AG10803 (cell line): ENCODE measurements around the gene TNFRSF18.

Source experiments
- DNase-seq: peaks from one replicate; pipeline ENCODE4 v3.0.0; 2010; ENCODE audit warnings: low read depth
- H3K4me3 ChIP-seq: 2 replicates; pipeline ENCODE4 v1.5.1; 2011; ENCODE audit warnings: mild to moderate bottlenecking, low read length, control low read depth
- CTCF ChIP-seq: conservative IDR thresholded peaks from 2 replicates; pipeline ENCODE4 v1.5.1; 2011; ENCODE audit warnings: mild to moderate bottlenecking, low read length, control low read depth, inconsistent platforms

TNFRSF18 gene

GRCh38 chr1:1229770-1230169 is 23.4 kb upstream of the TNFRSF18 start:
- TF ChIP-seq CTCF, result no peak
- no peak for DNase-seq
- H3K4me3 ChIP-seq, result no peak overlapping the region

- TF ChIP-seq CTCF, result no peak
- DNase-seq, result no peak
- no peak overlapping the region for H3K4me3 ChIP-seq
Observed at GRCh38 chr1:1228596-1229321, 22.4 kb upstream of the TNFRSF18 start.

GRCh38 chr1:1228187-1228586 is 21.8 kb upstream of the TNFRSF18 start:
- DNase-seq, result no peak
- no peak for TF ChIP-seq CTCF
- H3K4me3 ChIP-seq, result no peak overlapping the region

- no peak for DNase-seq
- no peak for TF ChIP-seq CTCF
- no peak overlapping the region for H3K4me3 ChIP-seq
Observed at GRCh38 chr1:1227386-1227785, 21.0 kb upstream of the TNFRSF18 start.

GRCh38 chr1:1226566-1227362 is 20.4 kb upstream of the TNFRSF18 start:
- DNase-seq, result no peak

GRCh38 chr1:1225913-1226312 is 19.5 kb upstream of the TNFRSF18 start:
- H3K4me3 ChIP-seq, result no peak overlapping the region
- no peak for DNase-seq
- no peak for TF ChIP-seq CTCF

More at GRCh38 chr1:1226566-1227362, 20.4 kb upstream of the TNFRSF18 start:
- no peak overlapping the region for H3K4me3 ChIP-seq
- TF ChIP-seq CTCF, result no peak
